ENCODE measurements around the gene OR2AT4. TPM values are rescaled to one million over a fixed set of nuclear protein-coding genes. Genes with fewer than 3 reads are reported as not detected.

The OR2AT4 gene
- total and polyA plus RNA-seq, 10 donors = not detected

GRCh38 chr11:75144716-75145014 lies 48.0 kb upstream of the OR2AT4 start:
- H3K9me3 ChIP-seq = no peaks in the 10 kb centered on the region
- no peaks in the 10 kb centered on the region for H3K27me3 ChIP-seq (replicated peaks in 1 of 7)
- intact Hi-C loops (cut with DNase I; ENCODE audit: low total_unique reads) = loop anchor here (5.0 to 10.0 kb wide), 3 partner anchors 63 to 220 kb away; partner anchors contain the start of gene TPBGL
- H3K27ac ChIP-seq = no peak overlapping the region
- H3K4me3 ChIP-seq = no peak overlapping the region
- H3K36me3 ChIP-seq = no peaks in the 10 kb centered on the region
- WGBS, 5 donors = 38 to 50% (median 46%) methylated on average over 3 of the region's 3 CpGs
- no peak for TF ChIP-seq POLR2AphosphoS5 (IDR thresholded peaks at IDR 0.05)
- TF ChIP-seq, protein P1, sequence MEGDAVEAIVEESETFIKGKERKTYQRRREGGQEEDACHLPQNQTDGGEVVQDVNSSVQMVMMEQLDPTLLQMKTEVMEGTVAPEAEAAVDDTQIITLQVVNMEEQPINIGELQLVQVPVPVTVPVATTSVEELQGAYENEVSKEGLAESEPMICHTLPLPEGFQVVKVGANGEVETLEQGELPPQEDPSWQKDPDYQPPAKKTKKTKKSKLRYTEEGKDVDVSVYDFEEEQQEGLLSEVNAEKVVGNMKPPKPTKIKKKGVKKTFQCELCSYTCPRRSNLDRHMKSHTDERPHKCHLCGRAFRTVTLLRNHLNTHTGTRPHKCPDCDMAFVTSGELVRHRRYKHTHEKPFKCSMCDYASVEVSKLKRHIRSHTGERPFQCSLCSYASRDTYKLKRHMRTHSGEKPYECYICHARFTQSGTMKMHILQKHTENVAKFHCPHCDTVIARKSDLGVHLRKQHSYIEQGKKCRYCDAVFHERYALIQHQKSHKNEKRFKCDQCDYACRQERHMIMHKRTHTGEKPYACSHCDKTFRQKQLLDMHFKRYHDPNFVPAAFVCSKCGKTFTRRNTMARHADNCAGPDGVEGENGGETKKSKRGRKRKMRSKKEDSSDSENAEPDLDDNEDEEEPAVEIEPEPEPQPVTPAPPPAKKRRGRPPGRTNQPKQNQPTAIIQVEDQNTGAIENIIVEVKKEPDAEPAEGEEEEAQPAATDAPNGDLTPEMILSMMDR (IDR thresholded peaks at IDR 0.05 in 8 of 11, conservative IDR thresholded peaks at IDR 0.05 in 3 of 11) = no peak
- TF ChIP-seq POLR2A (IDR thresholded peaks at IDR 0.05) = no peak
- peaks cover 12 to 58% (median 39%) of the 10 kb centered on the region in 6 donors for H3K4me1 ChIP-seq
- no peak for DNase-seq

GRCh38 chr11:75143420-75143731 lies 46.7 kb upstream of the OR2AT4 start:
- WGBS, 5 donors = 24 to 33% (median 27%) methylated on average over 4 to 6 of the region's 6 CpGs
- intact Hi-C loops (cut with DNase I; ENCODE audit: low total_unique reads) = loop anchor here (5.0 to 10.0 kb wide), 3 partner anchors 64 to 219 kb away; partner anchors contain the start of gene TPBGL

DNA sequence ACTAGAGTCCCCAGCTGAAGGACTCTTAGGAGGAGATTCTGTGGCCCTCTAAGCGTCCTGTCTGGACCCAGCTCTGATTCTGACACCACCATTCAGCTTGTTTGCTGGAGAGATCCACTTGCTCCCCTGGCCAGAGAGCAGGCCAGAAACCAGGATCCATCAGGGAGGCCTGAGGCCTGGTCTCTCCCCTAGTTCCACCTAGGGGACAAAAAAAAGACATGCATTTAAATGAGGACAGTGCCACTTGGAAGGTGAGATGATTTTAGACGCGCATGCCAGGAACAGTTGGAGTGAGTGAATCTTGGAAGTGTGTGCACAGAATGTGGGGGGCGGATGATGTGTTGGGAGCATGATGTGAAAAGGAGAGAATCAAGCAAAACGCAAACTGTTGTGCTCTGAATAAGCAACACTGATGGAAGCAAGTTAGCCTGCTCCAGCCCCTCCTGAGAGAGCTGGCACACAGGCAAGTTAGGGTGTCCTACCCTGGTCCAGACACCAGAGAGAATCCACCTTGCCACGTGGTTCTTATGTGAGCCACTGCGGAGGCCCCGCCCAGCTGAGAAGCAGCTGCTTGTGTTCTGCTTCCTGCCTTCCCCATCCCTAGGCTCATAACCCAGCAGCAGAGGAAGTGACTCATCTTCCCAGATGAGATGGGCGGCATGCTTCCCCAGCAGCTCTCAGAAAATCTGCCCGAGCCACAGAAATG lies 46.2 kb upstream of the OR2AT4 start:
- Histone ChIP-seq H3K9me3 (no peaks in the 10 kb centered on the region), H3K36me3 (no peaks in the 10 kb centered on the region), H3K27ac (peak overlapping the region in 6 of 8 donors; percentile 44 to 69 (median 58)), H3K4me3 (no peak overlapping the region), H3K4me1 (peaks cover 12 to 49% (median 32%) of the 10 kb centered on the region in 6 donors), H3K27me3 (replicated peaks in 1 of 7) (peaks cover 0 to 4% (median 0%) of the 10 kb centered on the region in 7 donors)
- WGBS, 5 donors = 33 to 41% (median 36%) methylated on average over 8 to 10 of the region's 10 CpGs
- peak; percentile 87 for DNase-seq
- intact Hi-C loops (cut with DNase I; ENCODE audit: low total_unique reads) = loop anchor here (5.0 to 10.0 kb wide), 3 partner anchors 64 to 218 kb away; partner anchors contain the start of gene TPBGL
- no peak for TF ChIP-seq POLR2A (IDR thresholded peaks at IDR 0.05)
- TF ChIP-seq, protein P1 (IDR thresholded peaks at IDR 0.05 in 8 of 11, conservative IDR thresholded peaks at IDR 0.05 in 3 of 11) = peak in 4 of 11 experiments; percentile 6 to 29 (median 14)
- peak; percentile 10 to 79 (median 70) for TF ChIP-seq POLR2AphosphoS5 (IDR thresholded peaks at IDR 0.05)

More at GRCh38 chr11:75143420-75143731, 46.7 kb upstream of the OR2AT4 start:
- H3K27me3 ChIP-seq (replicated peaks in 1 of 7) = no peaks in the 10 kb centered on the region
- H3K9me3 ChIP-seq = no peaks in the 10 kb centered on the region
- TF ChIP-seq, protein P1 (IDR thresholded peaks at IDR 0.05 in 8 of 11, conservative IDR thresholded peaks at IDR 0.05 in 3 of 11) = no peak
- no peak for TF ChIP-seq POLR2A (IDR thresholded peaks at IDR 0.05)
- TF ChIP-seq POLR2AphosphoS5 (IDR thresholded peaks at IDR 0.05) = no peak
- H3K4me1 ChIP-seq = peaks cover 12 to 54% (median 37%) of the 10 kb centered on the region in 6 donors
- DNase-seq = no peak
- H3K36me3 ChIP-seq = no peaks in the 10 kb centered on the region
- H3K27ac ChIP-seq = peak overlapping the region in 6 of 8 donors; percentile 44 to 69 (median 58)
- H3K4me3 ChIP-seq = no peak overlapping the region

DNA sequence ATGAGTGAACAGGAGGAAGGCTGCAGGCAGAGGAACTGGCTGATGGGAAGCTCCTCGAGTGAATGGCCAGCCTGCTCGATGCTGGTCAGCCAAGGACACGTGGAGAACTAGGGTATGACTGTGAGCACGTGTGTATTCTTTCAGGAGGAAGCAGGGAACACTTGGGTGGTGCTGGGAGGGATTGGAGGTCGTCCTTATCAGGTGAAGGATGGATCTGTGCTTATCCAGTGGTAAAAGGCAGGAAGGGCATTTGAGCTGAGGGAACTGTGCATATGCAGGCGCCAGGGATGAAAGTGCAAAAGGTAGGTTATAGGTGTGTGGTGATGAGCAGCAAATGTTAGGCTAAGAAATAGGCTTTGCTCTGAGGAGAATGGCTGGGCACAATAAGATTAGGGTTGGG lies 44.5 kb upstream of the OR2AT4 start:
- whole genome bisulfite sequencing, 5 donors = 55 to 59% (median 57%) methylated on average over 6 of the region's 6 CpGs
- intact Hi-C loops (cut with DNase I; ENCODE audit: low total_unique reads) = loop anchor here (5.0 to 10.0 kb wide), 3 partner anchors 66 to 216 kb away; partner anchors contain the start of gene TPBGL

More for the DNA sequence above, 44.5 kb upstream of the OR2AT4 start:
- H3K27me3 ChIP-seq (replicated peaks in 1 of 7) = peaks cover 0 to 10% (median 0%) of the 10 kb centered on the region in 7 donors
- H3K27ac ChIP-seq = no peak overlapping the region
- no peak overlapping the region for H3K4me3 ChIP-seq
- H3K9me3 ChIP-seq = no peaks in the 10 kb centered on the region
- TF ChIP-seq POLR2A (IDR thresholded peaks at IDR 0.05) = no peak
- no peak for TF ChIP-seq POLR2AphosphoS5 (IDR thresholded peaks at IDR 0.05)
- TF ChIP-seq, protein P1 (IDR thresholded peaks at IDR 0.05 in 8 of 11, conservative IDR thresholded peaks at IDR 0.05 in 3 of 11) = no peak
- peaks cover 12 to 37% (median 27%) of the 10 kb centered on the region in 6 donors for H3K4me1 ChIP-seq
- no peak for DNase-seq
- no peaks in the 10 kb centered on the region for H3K36me3 ChIP-seq
